ENCODE data around the gene PAX9. TPM values are rescaled to one million over a fixed set of nuclear protein-coding genes. Genes with fewer than 3 reads are reported as not detected.

PAX9 gene
- polyA plus RNA-seq, 1 donor from 2014 or later, result not detected

DNA sequence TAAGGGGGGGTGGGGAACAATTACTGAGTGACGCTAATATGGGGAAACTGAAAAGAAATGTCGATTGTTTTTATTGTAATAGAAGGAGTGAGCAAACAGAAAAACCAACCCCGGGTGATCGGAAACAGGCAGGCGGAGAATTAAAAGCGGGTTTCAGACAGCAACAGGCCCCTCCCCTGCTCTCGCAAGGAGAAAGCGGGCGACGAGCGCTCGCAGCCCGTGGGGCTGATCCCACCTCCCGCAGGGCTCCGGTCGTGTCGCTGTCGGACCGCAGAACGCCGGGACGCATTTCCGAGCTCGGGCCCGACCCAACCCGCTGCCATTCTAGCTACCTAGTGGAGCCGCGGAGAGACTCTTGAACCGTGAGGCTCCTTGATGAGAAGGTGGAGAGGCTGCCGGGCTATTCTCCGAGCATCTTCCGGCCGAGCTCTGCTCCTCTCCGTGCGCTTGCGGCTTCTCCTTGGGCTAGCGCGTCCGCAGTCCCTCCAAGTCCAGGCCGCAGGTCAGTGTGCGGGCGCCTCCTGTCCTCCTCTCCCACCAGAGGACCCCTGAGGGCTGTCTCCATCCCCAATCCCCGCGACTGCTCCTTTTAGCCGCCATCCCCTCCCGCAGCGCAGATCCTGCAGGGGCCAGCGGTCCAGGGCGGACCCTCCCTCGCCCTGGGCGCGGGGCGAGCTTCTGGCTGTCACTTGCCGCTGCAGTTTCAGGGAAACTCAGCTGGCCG lies 4.1 kb upstream of the PAX9 start:
- Histone ChIP-seq H3K9me3 (ENCODE audit: low read length) (peaks cover 6% of the 10 kb centered on the region), H2AFZ (ENCODE audit: low read depth, low read length) (no peak overlapping the region), H3K4me3 (ENCODE audit: low read length) (peak overlapping the region; percentile 30), H3K9ac (ENCODE audit: low read length) (no peak overlapping the region), H4K20me1 (ENCODE audit: insufficient read depth) (no peaks in the 10 kb centered on the region), H3F3A (ENCODE audit: insufficient read depth, low read length, poor library complexity, severe bottlenecking) (no peaks in the 10 kb centered on the region), H3K36me3 (ENCODE audit: insufficient read depth, low read length) (no peaks in the 10 kb centered on the region), H3K4me2 (ENCODE audit: low read length) (no peak overlapping the region), H3K79me2 (replicated peaks; ENCODE audit: insufficient read depth, low read length) (no peaks in the 10 kb centered on the region), H3K27me3 (ENCODE audit: insufficient read depth, low read depth, low read length) (peaks cover 100% of the 10 kb centered on the region), H3K27ac (ENCODE audit: low read length) (no peak overlapping the region), H3K9me2 (ENCODE audit: insufficient read depth, low read length) (no peaks in the 10 kb centered on the region)
- TF ChIP-seq POLR2AphosphoS5 (IDR thresholded peaks at IDR 0.05), result no peak
- TF ChIP-seq EZH2 (IDR thresholded peaks at IDR 0.05; ENCODE audit: borderline replicate concordance, insufficient read depth, low read length, poor library complexity, severe bottlenecking), result peak; percentile 96

DNA sequence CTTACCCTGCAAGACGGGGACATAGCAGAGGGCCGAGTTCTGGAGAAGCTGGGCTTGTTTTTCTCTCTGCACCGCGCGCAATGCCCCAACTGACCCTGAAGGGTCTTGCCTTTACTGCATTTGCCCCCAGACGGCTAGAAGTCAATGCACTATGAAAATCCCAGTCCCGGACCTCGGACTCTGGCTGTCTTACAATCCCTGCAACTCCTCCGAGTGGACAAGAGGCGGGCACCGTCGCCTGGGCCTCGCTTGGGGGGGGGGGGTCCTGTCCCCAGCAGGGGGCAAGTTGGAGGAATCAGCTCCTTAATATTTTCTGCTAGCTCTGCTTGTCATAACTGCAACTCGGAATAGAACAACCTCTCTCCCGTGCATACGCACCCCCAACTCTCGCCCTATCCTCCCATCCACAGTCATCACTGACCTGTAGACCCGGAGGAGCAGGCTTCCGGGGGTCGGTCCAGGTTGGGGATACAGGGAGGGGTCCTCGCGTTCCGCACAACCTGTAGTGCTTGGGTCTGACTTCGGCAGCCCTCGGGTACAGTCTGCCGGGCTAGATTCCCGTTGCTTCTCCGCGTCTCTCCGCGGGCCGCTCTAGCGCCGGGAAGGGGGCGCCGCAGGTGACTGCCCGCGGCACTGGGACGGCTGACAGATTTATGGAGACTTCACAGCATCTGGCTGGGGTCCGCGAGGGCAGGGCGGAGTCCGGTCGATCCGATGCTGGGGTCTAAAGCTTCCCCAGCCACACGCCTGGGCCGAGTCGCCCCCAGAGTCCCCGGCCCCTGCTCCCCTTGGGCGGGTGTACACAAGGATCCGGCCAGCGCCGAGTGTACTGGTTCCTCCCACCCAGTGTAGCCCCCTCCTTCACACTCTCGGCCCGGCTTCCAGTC lies 3.3 kb upstream of the PAX9 start:
- Histone ChIP-seq H3K79me2 (replicated peaks; ENCODE audit: insufficient read depth, low read length) (no peaks in the 10 kb centered on the region), H3K9ac (ENCODE audit: low read length) (no peak overlapping the region), H2AFZ (ENCODE audit: low read depth, low read length) (no peak overlapping the region), H3F3A (ENCODE audit: insufficient read depth, low read length, poor library complexity, severe bottlenecking) (no peaks in the 10 kb centered on the region), H3K27ac (ENCODE audit: low read length) (no peak overlapping the region), H3K36me3 (ENCODE audit: insufficient read depth, low read length) (no peaks in the 10 kb centered on the region), H3K27me3 (ENCODE audit: insufficient read depth, low read depth, low read length) (peaks cover 100% of the 10 kb centered on the region), H3K9me3 (ENCODE audit: low read length) (peaks cover 6% of the 10 kb centered on the region), H3K4me2 (ENCODE audit: low read length) (no peak overlapping the region), H3K9me2 (ENCODE audit: insufficient read depth, low read length) (no peaks in the 10 kb centered on the region), H3K4me3 (ENCODE audit: low read length) (no peak overlapping the region), H4K20me1 (ENCODE audit: insufficient read depth) (no peaks in the 10 kb centered on the region)
- TF ChIP-seq MXI1 (conservative IDR thresholded peaks at IDR 0.05; ENCODE audit: poor library complexity, severe bottlenecking), result no peak
- peak; percentile 86 for TF ChIP-seq EZH2 (IDR thresholded peaks at IDR 0.05; ENCODE audit: borderline replicate concordance, insufficient read depth, low read length, poor library complexity, severe bottlenecking)
- no peak for TF ChIP-seq EP300 (conservative IDR thresholded peaks at IDR 0.05; ENCODE audit: poor library complexity, severe bottlenecking)
- no peak for TF ChIP-seq RAD21 (conservative IDR thresholded peaks at IDR 0.05)
- no peak for TF ChIP-seq SMC3 (conservative IDR thresholded peaks at IDR 0.05; ENCODE audit: poor library complexity)

DNA sequence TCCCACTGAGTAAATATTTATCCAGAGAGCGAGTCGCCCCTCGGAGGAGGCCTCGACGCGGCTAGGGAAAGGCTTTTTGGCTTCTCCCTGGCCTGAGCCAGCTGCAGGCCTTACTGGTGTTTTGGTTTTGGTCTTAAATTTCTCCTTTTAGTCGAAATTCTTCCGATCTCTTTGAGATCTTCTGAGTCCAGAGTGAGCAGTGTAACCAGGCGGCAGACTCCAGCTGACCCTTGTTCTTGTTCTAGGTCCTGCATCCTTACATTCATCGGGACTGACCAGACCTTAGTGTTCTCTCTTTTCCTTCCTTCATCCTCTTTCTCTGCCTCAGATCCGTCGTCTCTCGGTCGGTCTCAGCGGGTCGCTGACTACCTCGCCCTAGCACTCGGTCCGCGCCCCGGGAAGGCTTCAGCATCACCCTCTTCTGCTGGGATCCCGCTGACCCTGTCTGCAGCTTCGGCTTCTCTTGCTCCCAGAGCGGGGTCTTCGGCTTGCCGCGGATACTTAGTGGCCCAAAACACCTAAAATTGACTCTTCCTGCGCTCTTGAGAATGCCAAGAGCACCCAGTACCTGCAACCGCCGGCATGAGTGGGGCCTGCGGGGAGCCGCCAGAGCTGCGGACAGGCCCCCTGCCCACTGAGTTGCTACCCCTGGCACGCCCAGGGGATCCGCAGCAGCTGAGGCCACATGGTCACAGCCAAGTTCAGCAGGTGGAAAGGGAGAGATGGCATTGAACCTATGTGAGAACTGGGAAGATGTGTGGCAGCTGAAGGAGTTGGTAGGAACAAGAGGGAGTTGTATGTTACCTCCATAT lies 2.4 kb upstream of the PAX9 start:
- no peak overlapping the region for H3K9ac ChIP-seq (ENCODE audit: low read length)
- H3K4me2 ChIP-seq (ENCODE audit: low read length), result no peak overlapping the region
- H3K36me3 ChIP-seq (ENCODE audit: insufficient read depth, low read length), result no peaks in the 10 kb centered on the region
- H3K79me2 ChIP-seq (replicated peaks; ENCODE audit: insufficient read depth, low read length), result no peaks in the 10 kb centered on the region
- TF ChIP-seq POLR2AphosphoS5 (IDR thresholded peaks at IDR 0.05) (no peak), MXI1 (conservative IDR thresholded peaks at IDR 0.05; ENCODE audit: poor library complexity, severe bottlenecking) (no peak), EZH2 (IDR thresholded peaks at IDR 0.05; ENCODE audit: borderline replicate concordance, insufficient read depth, low read length, poor library complexity, severe bottlenecking) (no peak), TAF1 (IDR thresholded peaks at IDR 0.05; ENCODE audit: low read depth) (no peak), EP300 (conservative IDR thresholded peaks at IDR 0.05; ENCODE audit: poor library complexity, severe bottlenecking) (no peak), RAD21 (conservative IDR thresholded peaks at IDR 0.05) (no peak)
- TF ChIP-seq, protein P1, sequence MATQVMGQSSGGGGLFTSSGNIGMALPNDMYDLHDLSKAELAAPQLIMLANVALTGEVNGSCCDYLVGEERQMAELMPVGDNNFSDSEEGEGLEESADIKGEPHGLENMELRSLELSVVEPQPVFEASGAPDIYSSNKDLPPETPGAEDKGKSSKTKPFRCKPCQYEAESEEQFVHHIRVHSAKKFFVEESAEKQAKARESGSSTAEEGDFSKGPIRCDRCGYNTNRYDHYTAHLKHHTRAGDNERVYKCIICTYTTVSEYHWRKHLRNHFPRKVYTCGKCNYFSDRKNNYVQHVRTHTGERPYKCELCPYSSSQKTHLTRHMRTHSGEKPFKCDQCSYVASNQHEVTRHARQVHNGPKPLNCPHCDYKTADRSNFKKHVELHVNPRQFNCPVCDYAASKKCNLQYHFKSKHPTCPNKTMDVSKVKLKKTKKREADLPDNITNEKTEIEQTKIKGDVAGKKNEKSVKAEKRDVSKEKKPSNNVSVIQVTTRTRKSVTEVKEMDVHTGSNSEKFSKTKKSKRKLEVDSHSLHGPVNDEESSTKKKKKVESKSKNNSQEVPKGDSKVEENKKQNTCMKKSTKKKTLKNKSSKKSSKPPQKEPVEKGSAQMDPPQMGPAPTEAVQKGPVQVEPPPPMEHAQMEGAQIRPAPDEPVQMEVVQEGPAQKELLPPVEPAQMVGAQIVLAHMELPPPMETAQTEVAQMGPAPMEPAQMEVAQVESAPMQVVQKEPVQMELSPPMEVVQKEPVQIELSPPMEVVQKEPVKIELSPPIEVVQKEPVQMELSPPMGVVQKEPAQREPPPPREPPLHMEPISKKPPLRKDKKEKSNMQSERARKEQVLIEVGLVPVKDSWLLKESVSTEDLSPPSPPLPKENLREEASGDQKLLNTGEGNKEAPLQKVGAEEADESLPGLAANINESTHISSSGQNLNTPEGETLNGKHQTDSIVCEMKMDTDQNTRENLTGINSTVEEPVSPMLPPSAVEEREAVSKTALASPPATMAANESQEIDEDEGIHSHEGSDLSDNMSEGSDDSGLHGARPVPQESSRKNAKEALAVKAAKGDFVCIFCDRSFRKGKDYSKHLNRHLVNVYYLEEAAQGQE (IDR thresholded peaks at IDR 0.05; ENCODE audit: borderline replicate concordance), result no peak
- TF ChIP-seq, protein P2, sequence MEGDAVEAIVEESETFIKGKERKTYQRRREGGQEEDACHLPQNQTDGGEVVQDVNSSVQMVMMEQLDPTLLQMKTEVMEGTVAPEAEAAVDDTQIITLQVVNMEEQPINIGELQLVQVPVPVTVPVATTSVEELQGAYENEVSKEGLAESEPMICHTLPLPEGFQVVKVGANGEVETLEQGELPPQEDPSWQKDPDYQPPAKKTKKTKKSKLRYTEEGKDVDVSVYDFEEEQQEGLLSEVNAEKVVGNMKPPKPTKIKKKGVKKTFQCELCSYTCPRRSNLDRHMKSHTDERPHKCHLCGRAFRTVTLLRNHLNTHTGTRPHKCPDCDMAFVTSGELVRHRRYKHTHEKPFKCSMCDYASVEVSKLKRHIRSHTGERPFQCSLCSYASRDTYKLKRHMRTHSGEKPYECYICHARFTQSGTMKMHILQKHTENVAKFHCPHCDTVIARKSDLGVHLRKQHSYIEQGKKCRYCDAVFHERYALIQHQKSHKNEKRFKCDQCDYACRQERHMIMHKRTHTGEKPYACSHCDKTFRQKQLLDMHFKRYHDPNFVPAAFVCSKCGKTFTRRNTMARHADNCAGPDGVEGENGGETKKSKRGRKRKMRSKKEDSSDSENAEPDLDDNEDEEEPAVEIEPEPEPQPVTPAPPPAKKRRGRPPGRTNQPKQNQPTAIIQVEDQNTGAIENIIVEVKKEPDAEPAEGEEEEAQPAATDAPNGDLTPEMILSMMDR (IDR thresholded peaks at IDR 0.05; ENCODE audit: poor library complexity, severe bottlenecking), result no peak
- no peak overlapping the region for H3K27ac ChIP-seq (ENCODE audit: low read length)
- H4K20me1 ChIP-seq (ENCODE audit: insufficient read depth), result no peaks in the 10 kb centered on the region
- no peak overlapping the region for H2AFZ ChIP-seq (ENCODE audit: low read depth, low read length)
- H3K27me3 ChIP-seq (ENCODE audit: insufficient read depth, low read depth, low read length), result peaks cover 100% of the 10 kb centered on the region
- H3F3A ChIP-seq (ENCODE audit: insufficient read depth, low read length, poor library complexity, severe bottlenecking), result no peaks in the 10 kb centered on the region
- H3K9me2 ChIP-seq (ENCODE audit: insufficient read depth, low read length), result no peaks in the 10 kb centered on the region
- H3K9me3 ChIP-seq (ENCODE audit: low read length), result peaks cover 3% of the 10 kb centered on the region
- no peak overlapping the region for H3K4me3 ChIP-seq (ENCODE audit: low read length)

Measured in neural cell (in vitro differentiated cells).